Ovary (tissue), 3 donors: ENCODE measurements around the gene MRPL2.

Experiments used
- CTCF ChIP-seq, 3 donors: fragments of 450-650 bp in 2 of 3; fragments of 200-600 bp in 1 of 3; IDR thresholded peaks; one replicate each; pipeline versions ENCODE4 v1.5.1 to v1.8.0; 2016 to 2022; ENCODE audit warnings: antibody characterized with exemption in 3 of 3, mild to moderate bottlenecking in 1 of 3
- EP300 ChIP-seq: sonication (generic); formaldehyde crosslinking; IDR thresholded peaks from one replicate; pipeline ENCODE4 v1.6.1; 2017; ENCODE audit warnings: antibody characterized with exemption
- POLR2A ChIP-seq: fragments of 450-650 bp; IDR thresholded peaks from one replicate; pipeline ENCODE4 v1.6.1; 2017; ENCODE audit warnings: antibody characterized with exemption, mild to moderate bottlenecking, moderate library complexity
- donor health status: DM: no; HTN: no; CAD: no.

GRCh38 chr6:43013843-43014433, 45.3 kb downstream of the MRPL2 start, which contains the start of the genes KLHDC3 and MEA1:
- peak; percentile 29 for TF ChIP-seq POLR2A
- no peak for TF ChIP-seq CTCF (IDR thresholded peaks at IDR 0.05)
- no peak for TF ChIP-seq EP300
